Left ventricle myocardium superior (tissue), 1 donor: Measurements from ENCODE around the gene HLF. TPM values are rescaled to one million over a fixed set of nuclear protein-coding genes. Genes with fewer than 3 reads are reported as not detected.
"Not testable (repeated sequence)": the region's sequence is repeated elsewhere in the genome, so short reads cannot be mapped to it uniquely, and the experiment has no call there.

Experiments used
- ATAC-seq: fragments of 200-7000 bp; cut with Tn5 transposase; one replicate; pipeline ENCODE4 v1.9.1; 2020; ENCODE audit warnings: mild to moderate bottlenecking, moderate library complexity
- DNase-seq: peaks from one replicate; pipeline ENCODE4 v3.0.0-alpha.2; 2020
- intact Hi-C: fragments of 100-400 bp; cut with micrococcal nuclease; formaldehyde crosslinking; loops from one replicate; pipeline ENCODE4 v1.11.0; 2022
- total RNA-seq: library from RNA; stranded (reverse); fragmentation: NEBNext Ultra II Directional; extraction: Animal tissue kit (Norgen Biotek cat#: 25700); gene quantifications from one replicate; pipeline ENCODE4 v1.2.1, GENCODE V29; 2021
- donor health status: DM: no; HTN: yes; CAD: no; lungs with severe emphysema.

Gene HLF
- total RNA-seq, 1 donor from 2014 or later, result 38.8 TPM

DNA sequence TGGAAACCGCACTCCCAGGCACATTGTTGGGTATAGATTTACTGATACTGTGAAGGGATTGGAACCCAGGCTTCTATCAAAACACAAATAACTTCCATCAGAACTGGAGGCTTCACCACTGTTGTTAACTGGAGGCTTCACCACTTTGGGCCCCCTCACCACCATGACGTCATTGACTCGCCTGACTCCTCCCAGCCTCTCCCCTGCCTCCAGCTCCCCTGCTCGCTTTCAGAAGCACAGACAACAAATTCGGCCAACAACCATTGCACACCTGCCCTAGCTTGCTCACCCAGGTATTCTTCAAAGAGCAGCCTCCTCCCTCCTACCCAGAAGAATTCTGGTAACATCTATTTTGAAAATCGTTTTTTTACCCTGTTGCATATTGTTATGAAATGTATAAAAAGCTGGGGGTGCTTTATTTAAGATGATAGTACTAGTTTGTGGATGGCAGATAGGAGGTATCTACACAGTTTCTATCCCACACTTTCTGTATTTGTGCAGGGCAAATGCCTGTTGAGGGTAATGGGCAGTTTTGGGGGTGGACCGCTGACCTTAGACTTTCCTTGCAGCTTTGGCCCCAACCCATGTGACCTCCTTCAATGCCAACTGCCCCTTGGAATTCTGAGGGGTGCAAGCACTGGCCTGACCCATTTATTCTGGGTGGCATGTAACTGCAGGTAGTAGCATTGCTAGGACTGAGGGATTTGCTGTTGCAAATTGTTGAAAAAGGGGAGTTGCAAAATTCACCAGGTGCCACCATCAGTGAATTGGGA is 54.1 kb downstream of the HLF start:
- ATAC-seq (no peak), DNase-seq (no peak)
- intact Hi-C loops, result no loop called here

DNA sequence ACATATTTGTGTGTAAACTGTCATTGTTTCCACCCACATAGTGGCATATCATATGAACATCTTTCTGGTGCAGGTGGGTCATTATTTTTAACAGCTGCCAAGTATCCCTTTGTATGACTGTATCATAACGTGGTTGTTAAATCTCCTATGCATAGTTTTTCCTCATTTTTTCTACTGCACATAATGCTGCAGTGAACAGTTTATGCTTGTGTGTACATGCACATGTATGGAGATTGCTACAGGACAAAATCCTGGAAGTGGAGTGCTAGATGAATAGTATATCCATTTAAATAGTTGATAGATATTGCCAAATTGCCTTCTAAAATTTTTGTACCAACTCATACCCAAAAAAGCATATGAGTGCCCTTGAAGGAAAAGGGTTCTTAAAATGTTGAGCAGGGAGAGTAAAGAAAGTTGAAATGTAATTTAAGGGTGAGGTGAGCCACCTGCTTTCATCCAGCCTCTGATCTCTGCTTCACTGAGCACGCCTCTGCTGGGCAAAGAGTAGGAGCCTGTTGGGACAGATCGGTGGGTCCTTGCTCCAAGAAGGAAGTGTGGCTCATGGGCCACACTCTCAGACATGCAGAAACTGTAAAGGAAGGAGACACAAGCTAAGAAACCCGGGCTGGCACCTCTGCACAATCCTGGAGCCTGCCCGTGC is 55.3 kb downstream of the HLF start:
- DNase-seq (no peak), ATAC-seq (no peak)
- intact Hi-C loops, result no loop called here

DNA sequence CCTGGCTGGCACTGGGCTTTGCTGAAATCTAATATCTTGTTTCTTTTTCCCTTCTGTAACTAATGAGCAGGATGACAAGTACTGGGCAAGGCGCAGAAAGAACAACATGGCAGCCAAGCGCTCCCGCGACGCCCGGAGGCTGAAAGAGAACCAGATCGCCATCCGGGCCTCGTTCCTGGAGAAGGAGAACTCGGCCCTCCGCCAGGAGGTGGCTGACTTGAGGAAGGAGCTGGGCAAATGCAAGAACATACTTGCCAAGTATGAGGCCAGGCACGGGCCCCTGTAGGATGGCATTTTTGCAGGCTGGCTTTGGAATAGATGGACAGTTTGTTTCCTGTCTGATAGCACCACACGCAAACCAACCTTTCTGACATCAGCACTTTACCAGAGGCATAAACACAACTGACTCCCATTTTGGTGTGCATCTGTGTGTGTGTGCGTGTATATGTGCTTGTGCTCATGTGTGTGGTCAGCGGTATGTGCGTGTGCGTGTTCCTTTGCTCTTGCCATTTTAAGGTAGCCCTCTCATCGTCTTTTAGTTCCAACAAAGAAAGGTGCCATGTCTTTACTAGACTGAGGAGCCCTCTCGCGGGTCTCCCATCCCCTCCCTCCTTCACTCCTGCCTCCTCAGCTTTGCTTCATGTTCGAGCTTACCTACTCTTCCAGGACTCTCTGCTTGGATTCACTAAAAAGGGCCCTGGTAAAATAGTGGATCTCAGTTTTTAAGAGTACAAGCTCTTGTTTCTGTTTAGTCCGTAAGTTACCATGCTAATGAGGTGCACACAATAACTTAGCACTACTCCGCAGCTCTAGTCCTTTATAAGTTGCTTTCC is 56.0 kb downstream of the HLF start:
- intact Hi-C loops, result no loop called here
- DNase-seq (no peak), ATAC-seq (peak; percentile 20)

DNA sequence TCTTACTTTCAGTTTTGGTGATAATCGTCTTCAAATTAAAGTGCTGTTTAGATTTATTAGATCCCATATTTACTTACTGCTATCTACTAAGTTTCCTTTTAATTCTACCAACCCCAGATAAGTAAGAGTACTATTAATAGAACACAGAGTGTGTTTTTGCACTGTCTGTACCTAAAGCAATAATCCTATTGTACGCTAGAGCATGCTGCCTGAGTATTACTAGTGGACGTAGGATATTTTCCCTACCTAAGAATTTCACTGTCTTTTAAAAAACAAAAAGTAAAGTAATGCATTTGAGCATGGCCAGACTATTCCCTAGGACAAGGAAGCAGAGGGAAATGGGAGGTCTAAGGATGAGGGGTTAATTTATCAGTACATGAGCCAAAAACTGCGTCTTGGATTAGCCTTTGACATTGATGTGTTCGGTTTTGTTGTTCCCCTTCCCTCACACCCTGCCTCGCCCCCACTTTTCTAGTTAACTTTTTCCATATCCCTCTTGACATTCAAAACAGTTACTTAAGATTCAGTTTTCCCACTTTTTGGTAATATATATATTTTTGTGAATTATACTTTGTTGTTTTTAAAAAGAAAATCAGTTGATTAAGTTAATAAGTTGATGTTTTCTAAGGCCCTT is 56.8 kb downstream of the HLF start:
- intact Hi-C loops, result no loop called here
- ATAC-seq, result peak; percentile 81
- DNase-seq, result no peak

DNA sequence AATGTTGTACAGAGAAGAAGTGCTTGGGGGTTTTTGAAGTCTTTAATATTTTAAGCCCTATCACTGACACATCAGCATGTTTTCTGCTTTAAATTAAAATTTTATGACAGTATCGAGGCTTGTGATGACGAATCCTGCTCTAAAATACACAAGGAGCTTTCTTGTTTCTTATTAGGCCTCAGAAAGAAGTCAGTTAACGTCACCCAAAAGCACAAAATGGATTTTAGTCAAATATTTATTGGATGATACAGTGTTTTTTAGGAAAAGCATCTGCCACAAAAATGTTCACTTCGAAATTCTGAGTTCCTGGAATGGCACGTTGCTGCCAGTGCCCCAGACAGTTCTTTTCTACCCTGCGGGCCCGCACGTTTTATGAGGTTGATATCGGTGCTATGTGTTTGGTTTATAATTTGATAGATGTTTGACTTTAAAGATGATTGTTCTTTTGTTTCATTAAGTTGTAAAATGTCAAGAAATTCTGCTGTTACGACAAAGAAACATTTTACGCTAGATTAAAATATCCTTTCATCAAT is 57.8 kb downstream of the HLF start:
- ATAC-seq, result no peak
- intact Hi-C loops, result no loop called here
- DNase-seq, result no peak

DNA sequence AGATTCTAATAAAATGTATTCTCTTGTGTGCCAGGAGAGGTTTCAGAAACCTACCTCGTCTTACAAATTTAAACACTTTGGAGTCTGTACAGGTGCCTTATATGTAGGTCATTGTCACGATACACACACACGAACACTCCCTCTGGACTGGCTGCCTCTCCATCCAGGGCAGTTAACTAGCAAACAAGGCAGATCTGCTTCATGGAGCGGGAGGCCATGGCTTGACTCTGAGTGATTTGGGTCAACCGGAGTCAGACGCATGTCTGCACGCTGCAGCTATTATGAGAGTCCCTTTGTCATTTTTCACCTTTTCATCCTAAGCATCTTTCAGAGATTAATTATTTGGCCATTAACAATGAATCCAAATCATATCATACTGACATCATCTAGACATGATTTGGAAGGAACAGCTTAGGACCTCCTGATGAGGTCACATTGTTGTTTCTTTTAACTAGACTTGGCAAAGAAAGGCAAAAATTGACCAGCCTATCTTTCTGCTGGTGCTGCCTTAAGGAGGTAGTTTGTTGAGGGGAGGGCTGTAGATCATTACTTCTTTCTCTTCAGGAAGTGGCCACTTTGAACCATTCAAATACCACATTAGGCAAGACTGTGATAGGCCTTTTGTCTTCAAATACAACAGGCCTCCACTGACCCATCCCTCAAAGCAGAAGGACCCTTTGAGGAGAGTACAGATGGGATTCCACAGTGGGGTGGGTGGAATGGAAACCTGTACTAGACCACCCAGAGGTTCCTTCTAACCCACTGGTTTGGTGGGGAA is 58.9 kb downstream of the HLF start:
- no peak for ATAC-seq
- DNase-seq, result no peak
- intact Hi-C loops, result no loop called here

DNA sequence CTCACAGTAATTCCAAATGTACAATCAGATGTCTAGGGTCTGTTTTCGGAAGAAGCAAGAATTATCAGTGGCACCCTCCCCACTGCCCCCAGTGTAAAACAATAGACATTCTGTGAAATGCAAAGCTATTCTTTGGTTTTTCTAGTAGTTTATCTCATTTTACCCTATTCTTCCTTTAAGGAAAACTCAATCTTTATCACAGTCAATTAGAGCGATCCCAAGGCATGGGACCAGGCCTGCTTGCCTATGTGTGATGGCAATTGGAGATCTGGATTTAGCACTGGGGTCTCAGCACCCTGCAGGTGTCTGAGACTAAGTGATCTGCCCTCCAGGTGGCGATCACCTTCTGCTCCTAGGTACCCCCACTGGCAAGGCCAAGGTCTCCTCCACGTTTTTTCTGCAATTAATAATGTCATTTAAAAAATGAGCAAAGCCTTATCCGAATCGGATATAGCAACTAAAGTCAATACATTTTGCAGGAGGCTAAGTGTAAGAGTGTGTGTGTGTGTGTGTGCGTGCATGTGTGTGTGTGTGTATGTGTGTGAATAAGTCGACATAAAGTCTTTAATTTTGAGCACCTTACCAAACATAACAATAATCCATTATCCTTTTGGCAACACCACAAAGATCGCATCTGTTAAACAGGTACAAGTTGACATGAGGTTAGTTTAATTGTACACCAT is 59.7 kb downstream of the HLF start:
- ATAC-seq (no peak), DNase-seq (no peak)
- intact Hi-C loops, result no loop called here

DNA sequence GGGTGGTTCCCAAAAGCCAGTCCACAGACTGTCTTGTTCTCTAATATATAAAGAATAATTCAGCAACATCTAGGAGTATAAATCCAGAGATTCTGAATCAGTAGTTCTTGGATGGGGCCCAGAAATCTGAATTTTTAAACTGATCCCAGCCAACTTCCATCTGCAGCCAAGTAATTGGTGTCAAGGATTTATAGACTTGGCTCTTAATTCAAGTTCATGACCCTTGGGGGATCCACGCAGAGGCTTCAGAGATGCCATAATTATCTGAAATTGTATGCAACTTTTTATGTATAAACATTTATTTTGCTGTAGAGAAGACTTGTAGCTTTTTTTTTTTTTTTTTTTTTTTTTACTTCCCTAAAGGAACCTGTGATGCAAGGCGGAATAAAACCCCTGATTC is 60.6 kb downstream of the HLF start:
- no peak for DNase-seq
- no peak for ATAC-seq
- intact Hi-C loops, result no loop called here

DNA sequence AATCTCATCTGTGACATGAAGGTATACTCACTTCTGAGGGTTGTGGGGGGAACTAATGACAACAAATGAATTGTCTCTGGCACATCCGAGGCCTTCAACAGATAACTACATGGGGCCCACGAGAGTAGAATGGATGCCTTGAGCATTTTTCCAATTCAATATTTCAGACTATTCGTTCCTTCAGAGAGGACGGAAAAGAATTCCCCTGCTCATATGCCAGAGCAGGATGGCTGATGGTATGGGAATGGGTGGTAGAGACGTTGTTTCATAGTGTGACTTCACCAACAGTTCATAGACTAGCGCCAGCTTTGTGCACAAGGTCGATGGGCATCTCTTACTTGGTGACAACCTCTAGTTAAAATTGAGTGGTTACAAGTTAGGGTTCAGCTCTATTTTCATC is 61.3 kb downstream of the HLF start:
- intact Hi-C loops, result no loop called here
- ATAC-seq, result no peak
- no peak for DNase-seq

DNA sequence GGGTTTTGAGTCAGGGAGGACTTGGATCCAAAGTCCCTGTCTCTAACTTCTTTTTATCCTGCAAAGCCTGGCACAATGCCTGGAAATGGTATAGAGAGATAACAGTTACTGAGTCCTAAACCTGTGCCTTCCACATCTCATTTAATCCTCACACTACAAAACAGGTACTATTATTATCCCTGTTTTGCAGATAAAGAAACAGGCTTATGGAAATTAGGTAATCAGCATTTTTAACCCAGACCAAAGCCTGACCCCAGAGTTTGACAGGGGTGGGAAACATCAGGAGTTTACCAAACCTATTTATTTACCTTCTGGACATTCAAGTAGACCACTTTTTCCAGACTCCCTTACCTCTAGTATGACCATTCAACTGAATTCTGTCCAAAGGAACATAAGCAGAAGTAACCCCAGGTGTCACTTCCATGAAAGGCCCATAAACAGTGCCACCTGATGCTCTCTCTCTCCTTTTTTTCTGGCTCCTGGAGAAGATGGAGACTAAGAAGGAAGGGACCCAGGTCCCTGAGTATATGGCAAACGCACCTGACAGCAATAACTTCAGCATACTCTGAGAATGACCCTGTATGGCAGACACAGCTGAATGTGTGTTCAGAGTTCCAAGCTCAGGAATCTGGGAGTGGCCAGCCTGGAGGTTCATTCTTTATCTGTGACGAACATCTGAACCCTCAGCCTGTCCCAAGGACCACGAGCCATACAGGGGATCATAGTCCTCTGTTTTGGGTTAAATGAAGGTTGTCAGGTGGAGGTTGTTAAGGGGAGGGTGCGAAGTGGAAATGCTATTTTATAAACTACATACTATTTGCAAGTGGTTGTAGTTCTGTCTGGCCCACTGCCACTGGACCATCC is 62.7 kb downstream of the HLF start:
- intact Hi-C loops, result no loop called here
- ATAC-seq, result no peak
- no peak for DNase-seq

DNA sequence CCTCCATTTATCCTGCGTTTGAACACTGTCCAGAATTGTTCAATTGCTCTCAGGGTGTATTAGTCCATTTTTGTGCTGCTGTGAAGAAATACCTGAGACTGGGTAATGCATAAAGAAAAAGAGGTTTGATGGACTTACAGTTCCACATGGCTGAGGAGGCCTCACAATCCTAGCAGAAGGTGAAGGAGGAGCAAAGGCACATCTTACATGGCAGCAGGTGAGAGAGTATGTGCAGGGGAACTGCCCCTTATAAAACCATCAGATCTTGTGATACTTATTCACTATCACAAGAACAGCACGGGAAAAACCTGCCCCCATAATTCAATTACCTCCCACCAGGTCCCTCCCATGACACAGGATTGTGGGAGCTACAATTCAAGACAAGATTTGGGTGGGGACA is 63.8 kb downstream of the HLF start:
- intact Hi-C loops, ATAC-seq, DNase-seq: not testable (repeated sequence)

DNA sequence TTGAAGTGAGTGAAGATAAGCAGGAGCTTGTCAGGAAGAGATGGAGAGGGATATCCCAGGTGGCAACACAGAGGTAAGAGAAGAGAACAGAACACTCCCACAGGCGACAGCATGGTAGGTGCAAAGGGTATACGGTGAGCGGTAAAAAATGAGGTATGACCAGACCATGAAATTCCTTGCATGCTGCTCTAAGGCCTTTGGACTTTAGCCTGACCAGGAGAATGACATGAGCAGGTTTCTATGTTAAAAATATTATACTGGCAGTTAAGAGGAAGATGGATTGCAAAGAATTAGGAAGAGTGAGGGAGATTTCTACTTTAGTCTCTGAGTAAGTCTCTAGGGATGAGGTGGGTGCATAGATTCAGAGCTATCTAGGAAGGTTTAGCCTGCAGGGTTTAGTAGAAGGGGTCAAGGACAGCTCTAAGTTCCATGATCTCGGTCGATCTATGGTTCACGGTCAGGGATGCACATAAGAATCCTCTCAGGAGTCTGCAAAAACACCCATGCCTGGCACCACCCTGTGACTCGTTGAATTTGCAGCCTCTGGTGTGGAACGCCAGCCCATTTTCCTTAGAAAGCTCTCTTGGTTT is 65.7 kb downstream of the HLF start:
- DNase-seq (no peak), ATAC-seq (no peak)
- intact Hi-C loops, result no loop called here

DNA sequence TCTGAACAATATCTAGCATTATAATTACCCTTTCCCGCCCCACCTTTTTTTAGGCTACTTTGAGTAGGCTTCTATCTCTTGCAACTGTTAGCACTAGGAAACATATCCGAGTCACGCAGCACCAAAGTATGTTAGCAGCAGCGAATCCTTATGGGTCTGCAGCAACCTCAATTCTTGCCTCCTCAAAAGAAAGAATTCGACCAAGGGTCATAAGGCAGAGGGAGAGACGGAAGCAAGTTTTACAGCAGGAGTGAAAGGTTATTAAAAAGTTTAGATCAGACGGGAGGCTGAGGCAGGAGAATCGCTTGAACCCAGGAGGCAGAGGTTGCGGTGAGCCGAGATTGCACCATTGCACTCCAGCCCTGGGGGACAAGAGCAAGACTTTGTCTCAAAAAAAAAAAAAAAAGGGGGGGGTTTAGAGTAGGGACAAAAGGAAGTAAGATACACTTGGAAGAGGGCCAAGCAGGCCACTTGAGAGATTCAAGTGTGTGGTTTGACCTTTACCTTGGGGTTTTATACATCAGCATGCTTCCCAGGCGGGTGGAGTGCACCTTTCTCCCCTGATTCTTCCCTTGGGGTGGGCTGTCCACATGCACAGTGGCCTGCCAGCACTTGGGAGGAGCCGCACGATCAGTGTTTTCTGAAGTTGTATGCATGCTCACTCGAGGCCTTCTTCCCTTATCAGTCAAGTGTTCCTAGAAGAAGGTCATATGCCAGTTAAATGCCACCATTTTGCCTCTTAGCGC is 67.7 kb downstream of the HLF start:
- ATAC-seq (no peak), DNase-seq (no peak)
- intact Hi-C loops, result no loop called here

DNA sequence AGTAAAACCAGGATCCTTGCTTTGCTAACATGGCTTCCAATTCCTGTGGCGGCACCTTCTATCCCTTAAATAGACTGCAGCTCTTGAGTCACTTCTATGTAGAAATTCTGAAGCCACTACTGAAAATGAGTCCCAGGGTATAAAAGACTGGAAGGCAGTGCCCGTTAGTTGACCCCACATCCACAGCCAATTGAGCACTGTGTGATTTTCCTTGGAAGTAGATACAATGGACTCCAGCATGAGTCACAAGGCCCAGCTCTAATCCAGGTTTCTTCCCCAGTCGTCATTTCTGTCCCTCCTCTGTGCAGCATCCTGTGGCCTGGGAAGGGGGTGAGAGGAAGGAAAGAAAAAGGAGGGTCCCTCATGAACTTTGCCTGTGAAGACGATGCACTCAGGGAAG is 69.5 kb downstream of the HLF start:
- DNase-seq, result no peak
- intact Hi-C loops, result no loop called here
- ATAC-seq, result no peak

DNA sequence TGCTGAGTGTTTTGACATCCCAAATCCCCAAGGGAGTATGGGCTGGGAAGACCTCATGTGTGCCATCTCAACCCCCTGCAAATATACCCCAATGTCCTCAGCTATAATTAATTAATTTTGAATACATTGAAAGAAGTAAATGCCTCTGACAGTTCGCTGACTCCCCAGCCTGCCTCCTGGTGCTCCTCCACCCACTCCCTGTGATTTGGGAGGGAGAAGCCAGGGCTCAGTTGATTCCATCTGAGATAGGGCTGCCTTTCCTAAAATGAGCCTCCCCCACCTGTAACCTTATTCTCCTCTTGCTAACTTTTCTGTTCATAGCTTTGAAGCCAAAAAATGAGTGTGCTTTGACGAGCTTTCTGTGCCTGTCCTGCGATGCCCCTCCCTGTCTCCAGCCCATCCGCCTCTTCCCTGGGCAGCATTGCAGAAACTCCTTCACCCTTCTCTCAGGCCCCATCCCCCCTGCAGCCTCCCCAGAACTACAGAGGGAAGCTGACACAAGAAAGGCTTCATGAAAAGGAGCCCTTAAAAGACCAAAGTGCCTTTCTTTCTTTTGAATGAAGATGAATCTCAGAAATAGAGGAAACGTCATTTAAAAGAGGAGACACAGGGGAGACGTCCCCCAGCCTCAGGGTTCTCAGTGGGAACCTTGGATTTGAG is 70.3 kb downstream of the HLF start:
- ATAC-seq, result no peak
- intact Hi-C loops, result no loop called here
- DNase-seq, result no peak

DNA sequence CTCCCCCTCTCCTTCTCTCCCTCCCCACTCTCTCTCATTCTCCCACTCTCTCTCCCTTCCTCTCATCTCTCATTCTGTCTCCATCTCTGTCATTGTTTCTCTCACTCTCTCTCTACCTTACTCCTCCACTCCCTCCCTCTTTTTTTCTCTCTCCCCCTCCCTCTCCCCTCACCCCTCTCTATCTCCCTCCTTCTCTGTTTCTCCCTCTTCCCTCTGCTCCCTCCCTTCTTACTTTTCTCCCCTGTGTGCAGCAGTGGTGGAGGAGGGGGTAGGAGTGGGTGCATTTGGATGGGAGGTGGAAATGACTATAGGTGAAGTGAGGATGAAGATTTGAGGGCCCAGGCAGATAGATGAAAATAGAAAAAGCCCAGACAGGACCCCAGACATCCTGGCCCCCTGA is 70.9 kb downstream of the HLF start:
- intact Hi-C loops, result no loop called here
- ATAC-seq, result no peak
- no peak for DNase-seq
